NCI-H2171 treated with DMSO at 0.1 percent for 48 hours (cell line): ENCODE measurements around the gene SLC46A3.
"Not testable (repeated sequence)": the region's sequence is repeated elsewhere in the genome, so short reads cannot be mapped to it uniquely, and the experiment has no call there.

Experiments used
- DNase-seq: peaks from one replicate; lab custom pipeline; 2025; lab: John Stamatoyannopoulos, UW

The SLC46A3 gene

DNA sequence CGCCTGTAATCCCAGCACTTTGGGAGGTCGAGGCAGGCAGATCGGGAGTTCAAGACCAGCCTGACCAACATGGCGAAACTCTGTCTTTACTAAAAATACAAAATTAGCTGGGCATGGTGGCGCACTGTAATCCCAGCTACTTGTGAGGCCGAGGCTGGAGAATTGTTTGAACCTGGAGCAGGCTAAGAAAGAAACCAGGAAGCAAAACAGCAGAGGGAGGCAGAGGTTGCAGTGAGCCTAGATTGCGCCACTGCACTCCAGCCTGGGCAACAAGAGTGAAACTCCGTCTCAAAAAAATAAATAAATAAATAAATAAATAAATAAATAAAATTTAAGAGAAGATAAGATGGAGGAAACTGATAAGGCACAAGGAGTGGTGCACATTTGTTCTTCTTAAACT, 35.6 kb downstream of the SLC46A3 start:
- not testable (repeated sequence) for DNase-seq

DNA sequence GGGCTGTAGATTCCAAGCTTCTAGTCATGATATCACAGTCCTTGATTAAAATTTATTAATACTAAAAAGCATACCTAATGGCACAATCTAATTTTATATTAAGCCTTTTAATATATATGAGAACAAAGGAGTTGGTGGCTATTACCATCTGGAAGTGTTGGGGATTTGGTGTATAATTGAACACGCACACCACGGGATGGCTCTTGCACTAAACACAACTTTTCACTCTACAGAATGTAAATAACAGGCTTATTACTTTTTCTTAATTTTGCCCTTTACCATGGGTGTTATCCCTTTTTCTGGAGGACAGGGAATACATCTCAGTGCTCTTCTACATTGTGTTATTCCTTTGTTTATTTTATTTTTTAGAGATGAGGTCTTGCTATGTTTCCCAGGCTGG, 38.2 kb downstream of the SLC46A3 start:
- no peak for DNase-seq

DNA sequence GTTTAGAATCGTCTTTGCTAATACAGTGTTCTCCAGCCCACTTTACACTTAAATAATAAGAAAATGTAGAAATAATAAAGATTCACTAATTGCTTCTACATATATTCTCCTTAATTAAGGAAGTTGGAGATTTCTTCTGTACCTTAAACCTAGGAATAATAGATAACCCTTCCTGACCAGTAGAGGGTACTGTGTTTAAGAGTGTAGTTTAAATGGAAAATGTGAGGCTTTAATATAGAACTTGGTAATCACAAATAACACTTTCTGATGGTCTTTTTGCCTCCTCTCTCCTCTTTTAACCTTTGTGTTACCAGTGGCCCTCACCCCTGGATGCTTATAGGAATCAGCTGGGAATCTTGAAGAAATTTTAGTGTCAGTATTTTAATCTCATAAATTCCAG, 39.1 kb downstream of the SLC46A3 start:
- DNase-seq: no peak

DNA sequence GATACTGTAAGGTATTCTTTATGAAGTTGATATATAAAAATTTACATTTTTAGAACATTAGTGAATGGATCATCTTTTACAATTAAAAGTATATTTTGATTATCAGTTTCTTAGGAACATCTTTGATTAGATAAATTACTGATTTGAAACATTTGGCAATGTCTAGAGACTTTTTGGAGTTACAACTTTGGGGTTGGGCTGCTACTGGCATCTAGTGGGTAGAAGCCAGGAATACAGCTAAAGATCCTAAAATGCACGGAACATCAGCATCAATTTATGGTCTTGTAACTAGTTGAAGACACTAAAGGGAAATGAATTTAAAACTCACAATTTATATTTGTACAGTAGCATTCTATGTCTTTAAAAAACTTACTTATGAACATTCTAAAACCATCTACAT, 40.0 kb downstream of the SLC46A3 start:
- no peak for DNase-seq

DNA sequence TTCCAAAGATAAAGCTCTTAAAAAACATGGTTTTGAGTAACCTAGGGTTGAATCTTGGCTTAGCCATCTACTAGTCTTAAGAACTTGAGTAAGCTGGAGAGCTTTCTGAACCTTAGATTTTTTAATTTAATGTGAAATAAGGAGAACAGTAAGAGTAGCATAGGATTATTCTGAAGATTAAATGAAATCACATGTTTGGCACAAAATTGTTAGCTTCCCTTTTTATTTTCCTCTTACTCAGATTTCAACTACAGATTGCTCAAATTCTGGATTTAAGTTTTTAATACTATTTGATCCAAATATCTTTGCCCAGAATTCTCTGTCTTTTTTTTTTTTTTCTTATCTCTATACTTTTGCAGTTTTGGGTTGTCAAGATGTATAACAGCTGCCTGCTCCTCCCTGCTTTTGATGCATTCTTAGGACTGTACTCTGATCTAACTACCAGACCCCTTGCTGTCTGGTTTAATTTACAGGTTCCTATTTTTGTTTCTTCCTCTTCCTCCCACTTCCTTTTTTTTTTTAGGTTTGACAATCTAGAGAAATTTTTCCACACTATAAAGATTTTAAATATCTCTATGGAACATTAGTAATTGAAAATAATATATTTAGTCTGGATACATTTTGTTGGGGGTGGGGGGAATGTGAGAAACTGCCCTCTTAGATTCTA, 47.5 kb downstream of the SLC46A3 start:
- no peak for DNase-seq

DNA sequence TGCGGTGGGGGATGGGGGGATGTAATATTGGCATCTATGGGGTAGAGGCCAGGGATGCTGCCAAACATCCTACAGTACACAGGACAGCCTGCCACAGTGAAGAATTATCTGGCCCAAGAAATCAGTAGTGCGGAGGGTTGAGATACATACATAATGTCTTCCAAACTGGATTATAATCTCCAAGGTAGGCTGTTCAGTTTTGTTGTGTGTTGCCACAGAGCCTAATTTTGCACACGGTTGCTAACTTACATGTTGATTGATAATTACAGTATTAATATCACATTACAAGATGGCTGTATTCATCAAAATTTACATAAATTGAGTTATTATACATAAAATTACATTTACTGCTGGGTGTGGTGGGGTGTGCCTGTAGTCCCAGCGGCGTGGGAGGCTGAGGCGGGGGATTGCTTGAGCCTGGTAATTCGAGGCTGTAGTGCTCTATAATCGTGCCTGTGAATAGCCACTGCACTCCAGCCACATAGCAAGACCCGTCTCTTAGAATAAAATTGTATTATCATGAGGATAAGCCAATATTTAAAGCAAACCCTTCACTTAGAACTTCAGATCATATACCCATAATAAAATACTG, 51.8 kb downstream of the SLC46A3 start:
- no peak for DNase-seq

DNA sequence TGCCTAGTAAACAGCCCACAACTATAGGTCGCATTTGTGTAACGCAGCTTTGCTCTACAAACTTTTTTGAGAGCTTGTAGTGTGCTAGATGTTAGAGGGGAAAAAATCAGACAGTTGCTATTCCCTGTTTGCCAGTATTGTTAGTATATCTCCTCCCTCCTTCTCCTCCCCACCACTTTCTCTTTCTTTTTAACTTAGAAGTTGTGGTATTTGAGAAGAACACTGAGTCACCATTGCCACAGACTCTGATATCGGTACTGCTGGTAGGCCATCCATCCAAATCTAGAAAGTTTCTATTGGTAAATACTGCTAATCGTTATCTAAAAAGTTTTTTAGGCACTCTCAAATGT, 59.2 kb downstream of the SLC46A3 start:
- no peak for DNase-seq

DNA sequence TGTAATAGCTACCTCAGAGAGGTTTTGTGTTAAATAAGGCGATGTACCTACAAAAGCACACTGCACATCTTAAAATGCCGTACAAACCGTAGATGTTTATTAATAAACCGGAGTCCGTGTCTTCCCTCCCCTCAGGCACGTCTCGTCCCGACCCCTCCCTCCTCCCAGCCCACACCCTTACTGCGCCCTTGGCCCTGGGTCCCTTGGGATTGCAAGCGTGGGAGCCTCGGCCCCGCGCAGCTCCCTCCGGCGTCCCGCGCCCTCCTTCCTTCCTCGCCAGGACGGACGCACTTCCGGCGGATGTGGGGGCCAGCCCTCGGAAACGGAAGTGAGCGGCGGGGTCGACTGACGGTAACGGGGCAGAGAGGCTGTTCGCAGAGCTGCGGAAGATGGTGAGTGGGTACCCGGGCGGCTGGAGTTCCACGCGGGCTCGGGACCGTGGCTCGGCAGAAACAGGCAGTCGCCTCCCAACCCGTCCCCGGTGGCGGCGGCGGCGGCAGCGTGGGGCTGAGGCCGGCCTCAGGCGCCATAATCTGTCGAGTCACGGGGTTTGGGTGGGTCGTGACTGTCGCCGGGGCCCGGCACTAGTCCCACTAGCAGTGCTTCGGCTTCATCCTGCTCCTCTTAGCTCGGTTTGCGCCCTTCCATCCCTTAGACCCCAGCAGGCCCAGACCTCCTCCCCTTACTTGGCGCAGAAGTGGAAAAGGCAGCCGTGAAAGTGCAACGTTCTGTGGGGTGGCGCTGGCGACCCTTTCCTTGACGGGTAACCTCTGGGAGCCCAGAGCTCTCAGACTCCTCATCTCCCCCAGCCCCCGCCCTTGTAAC, 59.8 kb downstream of the SLC46A3 start, which contains the start of gene POMP:
TSS of gene POMP (plus strand) at position 335 of the 825 bp plus-strand sequence. CDS start at position 390, 55 bp downstream.
- DNase-seq: peak; percentile 81

DNA sequence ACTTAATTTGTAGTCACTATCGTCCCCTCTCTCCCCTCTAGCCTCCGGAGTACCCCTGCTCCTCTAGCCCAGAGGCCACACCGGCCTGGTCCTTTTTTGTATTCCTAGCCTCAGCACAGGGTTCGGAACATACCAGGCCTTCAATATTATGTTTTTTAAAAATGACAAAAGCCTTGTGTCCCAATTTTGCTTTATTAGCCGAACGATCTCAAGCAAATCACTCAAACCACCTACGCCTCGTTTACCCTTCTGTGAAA, 60.3 kb downstream of the SLC46A3 start:
- DNase-seq: no peak

DNA sequence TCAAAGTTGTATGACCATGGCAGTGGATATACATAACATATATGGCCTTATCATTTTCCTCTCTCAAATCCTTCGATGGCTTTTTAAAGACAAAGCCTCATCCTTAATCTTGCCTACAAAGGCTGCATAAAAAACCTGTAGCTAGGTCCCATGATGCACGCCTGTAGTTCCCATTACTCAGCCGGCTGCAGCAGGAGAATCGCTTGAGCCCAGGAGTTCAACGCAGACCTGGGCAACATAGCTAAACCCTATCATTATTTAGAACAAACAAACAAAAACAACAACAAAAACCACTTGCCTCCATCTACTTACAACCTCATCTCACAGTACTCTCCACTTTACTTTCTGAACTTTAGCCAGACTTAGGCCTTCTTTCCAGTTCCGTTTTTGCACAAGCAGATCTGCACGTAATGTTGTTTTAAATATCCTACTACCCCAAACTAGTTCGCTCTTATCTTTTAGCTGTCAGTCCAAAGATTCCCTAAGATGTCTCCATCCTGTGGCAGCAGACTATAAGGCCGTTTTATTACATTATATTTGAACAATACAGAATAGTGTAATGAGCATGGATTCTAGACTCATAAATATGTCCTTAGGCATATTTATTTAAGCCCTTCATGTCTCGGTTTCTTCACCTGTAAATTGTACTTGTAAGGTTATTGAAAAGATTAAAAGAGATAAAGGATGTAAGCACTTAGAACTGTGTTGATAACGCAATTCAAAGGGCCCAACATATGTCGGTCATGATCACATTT, 60.8 kb downstream of the SLC46A3 start:
- DNase-seq: no peak

DNA sequence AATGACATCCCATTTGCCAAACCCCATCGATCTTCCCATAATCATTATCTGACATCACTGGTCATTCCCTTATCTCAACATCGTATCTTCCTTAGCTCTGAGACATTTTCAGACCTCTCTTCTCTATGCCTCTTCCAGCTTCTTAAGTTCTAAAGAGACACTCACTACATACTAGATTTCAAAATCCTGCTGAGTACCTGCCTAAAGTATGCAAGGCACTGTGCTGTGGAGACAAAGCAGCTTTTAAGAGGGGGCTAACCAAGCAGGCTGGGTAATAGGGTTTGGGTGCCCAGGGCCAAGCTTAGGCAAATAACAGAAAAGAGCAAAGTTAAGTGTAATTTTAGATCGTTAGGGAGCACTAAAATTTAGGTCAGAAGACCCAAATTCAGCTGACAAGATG, 63.2 kb downstream of the SLC46A3 start:
- DNase-seq: no peak

DNA sequence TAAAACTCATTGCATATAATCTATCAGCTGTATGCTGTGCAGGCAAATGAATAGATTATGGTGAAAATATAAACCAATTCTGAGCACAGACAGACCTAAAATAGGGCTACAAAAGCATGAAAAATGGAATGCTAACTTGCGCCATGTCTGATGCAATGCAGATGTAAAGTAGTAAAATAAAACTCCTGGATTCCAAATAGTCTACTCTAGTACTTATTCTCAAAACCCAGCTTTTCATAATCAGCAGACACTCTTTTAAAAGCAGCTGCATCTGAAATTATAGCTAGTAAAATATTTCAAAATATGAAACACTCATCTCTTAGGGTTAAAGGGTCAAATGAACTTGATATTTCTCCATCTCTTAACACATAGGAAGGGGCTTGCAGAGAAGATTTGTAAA, 64.5 kb downstream of the SLC46A3 start:
- no peak for DNase-seq

DNA sequence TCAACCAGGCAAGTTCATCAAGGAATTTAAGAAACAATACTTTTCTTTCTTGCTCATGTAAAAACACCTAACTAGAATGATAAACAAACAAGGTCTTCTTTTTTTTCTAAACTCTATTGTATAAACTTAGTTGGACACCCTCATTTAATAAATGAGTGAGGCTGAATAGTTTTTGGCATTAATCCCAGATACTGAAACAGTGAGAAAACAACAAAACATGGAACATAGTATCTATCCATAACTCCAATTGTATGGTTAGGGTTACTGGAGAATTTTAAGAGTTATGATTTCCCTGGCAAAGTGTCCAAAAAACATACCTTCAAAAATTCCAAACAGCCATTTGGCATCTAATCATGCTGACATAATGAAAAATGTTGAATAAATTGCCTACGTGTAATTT, 65.7 kb downstream of the SLC46A3 start:
- no peak for DNase-seq

DNA sequence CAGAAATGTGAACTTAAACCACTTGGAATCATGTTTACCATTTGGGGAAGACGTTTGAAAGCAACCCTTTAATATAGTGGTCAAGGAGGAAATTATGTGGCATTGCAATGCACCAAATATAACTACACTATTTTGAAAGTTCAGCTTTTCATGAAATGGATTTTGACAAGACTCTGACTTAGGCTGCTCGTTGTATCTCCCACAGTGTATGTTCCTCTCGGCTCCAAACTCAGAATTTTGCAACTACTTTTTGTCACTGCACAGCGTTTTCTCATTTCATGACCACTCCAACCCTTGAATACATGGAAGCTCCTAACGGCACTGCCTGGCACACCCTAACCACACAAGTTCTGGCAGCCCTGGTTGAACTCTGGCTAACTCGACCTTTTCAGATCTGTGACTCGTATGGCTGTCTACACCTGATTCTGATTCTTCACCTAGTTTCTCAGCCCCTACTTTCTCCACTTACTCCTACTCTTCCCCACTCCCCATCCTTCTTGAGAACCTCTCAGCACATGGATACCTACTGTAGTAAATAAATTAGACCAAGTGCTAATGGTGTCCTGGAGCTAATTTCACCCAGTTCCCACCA, 66.9 kb downstream of the SLC46A3 start:
- no peak for DNase-seq

DNA sequence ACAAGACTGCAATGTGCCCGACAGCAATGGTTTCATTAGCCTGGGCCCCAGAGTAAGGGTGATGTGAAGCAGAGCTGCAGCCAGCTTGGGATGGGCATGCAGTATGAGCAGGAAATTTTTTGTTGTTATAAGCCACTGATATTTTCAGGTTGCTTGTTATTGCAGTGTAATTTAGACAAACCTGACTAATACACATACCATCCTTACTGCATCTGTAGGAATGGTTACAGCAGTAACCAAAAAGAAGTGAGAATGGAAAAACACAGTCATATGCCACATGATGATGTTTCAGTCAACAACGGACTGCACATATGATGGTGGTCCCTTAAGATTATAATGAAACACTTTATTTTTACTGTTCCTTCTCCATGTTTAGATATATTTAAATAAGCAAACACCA, 68.5 kb downstream of the SLC46A3 start:
- DNase-seq: no peak
